ENCODE data around the gene HDC. TPM values are rescaled to one million over a fixed set of nuclear protein-coding genes. Genes with fewer than 3 reads are reported as not detected.

The HDC gene, protein sequence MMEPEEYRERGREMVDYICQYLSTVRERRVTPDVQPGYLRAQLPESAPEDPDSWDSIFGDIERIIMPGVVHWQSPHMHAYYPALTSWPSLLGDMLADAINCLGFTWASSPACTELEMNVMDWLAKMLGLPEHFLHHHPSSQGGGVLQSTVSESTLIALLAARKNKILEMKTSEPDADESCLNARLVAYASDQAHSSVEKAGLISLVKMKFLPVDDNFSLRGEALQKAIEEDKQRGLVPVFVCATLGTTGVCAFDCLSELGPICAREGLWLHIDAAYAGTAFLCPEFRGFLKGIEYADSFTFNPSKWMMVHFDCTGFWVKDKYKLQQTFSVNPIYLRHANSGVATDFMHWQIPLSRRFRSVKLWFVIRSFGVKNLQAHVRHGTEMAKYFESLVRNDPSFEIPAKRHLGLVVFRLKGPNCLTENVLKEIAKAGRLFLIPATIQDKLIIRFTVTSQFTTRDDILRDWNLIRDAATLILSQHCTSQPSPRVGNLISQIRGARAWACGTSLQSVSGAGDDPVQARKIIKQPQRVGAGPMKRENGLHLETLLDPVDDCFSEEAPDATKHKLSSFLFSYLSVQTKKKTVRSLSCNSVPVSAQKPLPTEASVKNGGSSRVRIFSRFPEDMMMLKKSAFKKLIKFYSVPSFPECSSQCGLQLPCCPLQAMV
- under 1 TPM; 0.62 to 0.85 (median 0.83) TPM for polyA plus RNA-seq (ENCODE audit: insufficient read length in 3 of 3)

- no peak for DNase-seq (ENCODE audit: low read depth in 3 of 3, low spot score in 2 of 3)
Observed at GRCh38 chr15:50265620-50266019, at the start of gene HDC. Gene HDC (minus strand): TSS chr15:50265726. CDS start chr15:50265623, 103 bp downstream.

DNA sequence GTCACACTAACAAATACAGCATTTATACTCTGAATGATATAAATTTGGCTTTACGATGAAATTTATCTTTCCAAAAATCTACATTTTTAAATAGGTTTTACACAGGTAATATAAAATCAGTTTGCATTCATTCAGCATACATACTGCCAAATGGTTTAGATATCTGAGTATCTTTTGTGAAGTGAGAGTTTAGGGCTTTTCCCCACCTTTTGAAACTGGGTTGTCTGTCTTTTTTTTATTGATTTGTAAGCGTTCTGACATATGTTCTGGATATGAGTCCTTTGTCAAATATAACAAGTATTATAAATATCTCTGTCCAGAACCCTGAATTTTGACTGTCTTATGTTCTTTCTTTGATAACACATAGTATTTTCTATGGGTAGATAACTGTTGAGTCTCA lies 47.1 kb upstream of the HDC start:
- DNase-seq (ENCODE audit: low read depth in 3 of 3, low spot score in 2 of 3) = no peak

GRCh38 chr15:50307799-50308198 lies 42.3 kb upstream of the HDC start:
- DNase-seq (ENCODE audit: low read depth in 3 of 3, low spot score in 2 of 3) = no peak

GRCh38 chr15:50304836-50305235 lies 39.3 kb upstream of the HDC start:
- no peak for DNase-seq (ENCODE audit: low read depth in 3 of 3, low spot score in 2 of 3)

- no peak for DNase-seq (ENCODE audit: low read depth in 3 of 3, low spot score in 2 of 3)
Observed at GRCh38 chr15:50302581-50302980, 37.1 kb upstream of the HDC start.

- no peak for DNase-seq (ENCODE audit: low read depth in 3 of 3, low spot score in 2 of 3)
Observed at GRCh38 chr15:50298340-50298739, 32.8 kb upstream of the HDC start.

DNA sequence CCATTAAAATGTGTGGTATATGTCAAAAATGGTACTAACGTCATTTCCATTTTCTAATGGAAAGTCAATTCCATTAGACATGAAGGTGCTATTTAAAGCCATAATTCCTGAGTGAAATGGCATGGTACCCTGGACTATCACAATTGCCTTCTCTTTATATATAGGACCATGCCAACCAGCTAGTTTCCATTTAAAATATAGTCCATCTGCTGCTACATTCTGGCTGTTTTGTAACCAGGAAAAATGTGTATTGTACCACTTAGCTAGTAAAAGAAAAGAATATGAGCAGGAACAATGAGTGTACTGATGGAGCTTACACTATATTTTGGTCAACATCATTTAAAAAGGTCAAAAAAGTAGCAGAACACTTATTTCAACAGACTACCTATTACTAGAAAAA lies 30.4 kb upstream of the HDC start:
- DNase-seq (ENCODE audit: low read depth in 3 of 3, low spot score in 2 of 3) = no peak

- DNase-seq (ENCODE audit: low read depth in 3 of 3, low spot score in 2 of 3) = no peak
Observed at GRCh38 chr15:50289749-50290148, 24.2 kb upstream of the HDC start.

DNA sequence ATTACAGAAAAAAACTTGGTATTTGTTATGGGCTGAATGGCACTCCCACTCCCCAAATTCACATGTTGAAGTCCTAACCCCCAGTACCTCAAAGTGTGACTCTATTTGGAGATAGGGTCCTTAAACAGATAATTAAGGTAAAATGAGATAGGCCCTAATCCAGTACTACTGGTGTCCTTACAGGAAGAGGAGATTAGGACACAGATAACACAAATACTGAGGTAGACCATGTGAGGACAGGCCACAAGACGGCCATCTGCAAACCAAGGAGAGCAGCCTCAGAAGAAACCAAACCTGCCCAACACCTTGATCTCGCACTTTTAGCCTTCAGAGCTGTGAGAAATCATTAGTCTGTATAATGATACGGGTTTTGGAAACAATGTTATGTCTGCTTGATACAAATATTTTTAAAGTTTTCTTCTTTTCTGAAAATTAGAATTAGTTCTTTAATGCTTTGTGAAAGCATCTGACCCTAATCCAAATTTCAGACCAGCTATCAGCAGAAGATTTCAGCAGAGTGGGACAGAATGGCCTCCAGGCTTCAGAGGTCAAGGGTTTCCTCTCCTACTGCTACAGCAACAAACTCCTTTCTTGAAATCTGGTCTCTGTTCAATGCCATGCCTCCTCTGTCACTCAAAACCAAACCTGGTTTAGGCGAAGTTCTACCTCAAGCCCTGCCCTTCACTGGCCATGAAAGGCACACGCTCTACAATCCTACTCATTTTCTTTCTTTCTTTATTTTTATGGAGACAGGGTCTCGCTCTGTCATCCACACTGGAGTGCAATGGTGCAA lies 22.0 kb upstream of the HDC start:
- DNase-seq (ENCODE audit: low read depth in 3 of 3, low spot score in 2 of 3) = no peak

- DNase-seq (ENCODE audit: low read depth in 3 of 3, low spot score in 2 of 3) = no peak
Observed at GRCh38 chr15:50281427-50281826, 15.9 kb upstream of the HDC start.

DNA sequence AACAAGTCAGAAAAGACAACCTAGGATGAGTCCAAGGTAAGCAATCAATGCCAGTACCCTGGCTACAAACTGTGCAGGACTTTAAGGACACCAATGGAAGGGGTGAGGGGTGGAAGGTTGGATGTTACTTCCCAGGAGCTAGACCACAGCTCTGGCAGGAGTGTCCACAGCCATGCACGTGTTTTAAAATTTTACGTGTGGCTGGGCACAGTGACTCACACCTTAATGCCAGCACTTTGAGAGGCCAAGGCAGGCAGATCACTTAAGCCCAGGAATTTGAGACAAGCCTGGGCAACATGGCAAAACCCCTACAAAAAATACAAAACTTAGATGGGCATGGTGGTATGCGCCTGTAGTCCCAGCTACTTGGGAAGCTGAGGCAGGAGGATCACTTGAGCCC lies 14.7 kb upstream of the HDC start:
- no peak for DNase-seq (ENCODE audit: low read depth in 3 of 3, low spot score in 2 of 3)

DNA sequence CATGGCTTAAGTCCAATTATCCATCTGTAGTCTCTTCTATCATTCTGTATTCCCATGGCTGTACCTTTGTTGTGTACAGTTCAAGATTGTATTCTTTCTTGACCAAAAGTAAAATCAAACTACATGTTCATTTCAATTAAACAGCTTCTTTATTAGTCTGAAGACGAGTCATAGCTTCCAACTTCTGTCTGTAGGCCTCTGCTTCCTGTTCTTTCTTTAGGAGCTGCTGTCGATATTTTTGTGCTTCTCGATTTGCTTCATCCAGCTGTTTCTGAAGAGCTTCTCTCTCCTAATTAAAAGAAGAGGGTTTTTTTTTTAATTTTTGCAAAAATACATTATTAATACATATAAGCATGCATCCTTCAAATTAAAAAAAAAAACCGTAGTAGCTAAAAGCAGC lies 13.0 kb upstream of the HDC start:
- no peak for DNase-seq (ENCODE audit: low read depth in 3 of 3, low spot score in 2 of 3)

DNA sequence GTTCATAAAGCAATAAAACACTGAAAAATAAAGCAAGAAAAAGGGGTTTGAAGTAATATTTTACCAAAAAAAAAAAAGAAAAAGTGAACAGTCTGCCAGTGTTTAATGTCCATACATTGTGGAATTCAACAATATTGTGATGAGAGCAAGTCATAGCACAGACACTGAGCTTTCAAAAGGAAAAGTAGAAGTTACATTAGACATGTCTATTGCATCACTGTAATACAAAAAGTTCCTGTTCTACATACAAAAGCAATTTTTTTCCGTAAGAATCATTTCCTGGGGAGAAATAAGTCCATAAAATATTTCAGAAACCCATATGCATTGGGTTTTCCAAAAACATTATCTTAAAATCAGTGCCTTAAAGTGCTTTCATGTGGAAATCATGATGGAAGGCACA lies 11.8 kb upstream of the HDC start:
- DNase-seq (ENCODE audit: low read depth in 3 of 3, low spot score in 2 of 3) = no peak

- no peak for DNase-seq (ENCODE audit: low read depth in 3 of 3, low spot score in 2 of 3)
Observed at GRCh38 chr15:50275908-50276307, 10.4 kb upstream of the HDC start.

DNA sequence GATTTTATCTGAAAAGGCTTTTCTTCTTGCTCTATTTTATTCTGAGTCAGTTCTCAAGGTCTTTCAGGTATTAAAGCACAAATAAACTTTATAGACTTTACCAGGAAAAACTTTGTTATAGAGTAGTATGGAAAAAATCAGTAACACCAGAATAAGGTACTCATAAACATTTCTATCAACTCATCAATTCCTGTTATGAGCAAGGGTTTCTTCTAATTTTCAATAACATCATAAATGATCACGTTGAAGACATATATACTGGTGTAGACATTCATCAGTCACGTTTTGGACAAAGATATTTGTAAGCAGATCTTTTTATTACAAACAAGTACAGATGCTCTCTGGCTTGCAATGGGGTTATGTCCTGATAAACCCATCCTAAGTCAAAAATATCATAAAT lies 9.6 kb upstream of the HDC start:
- no peak for DNase-seq (ENCODE audit: low read depth in 3 of 3, low spot score in 2 of 3)

DNA sequence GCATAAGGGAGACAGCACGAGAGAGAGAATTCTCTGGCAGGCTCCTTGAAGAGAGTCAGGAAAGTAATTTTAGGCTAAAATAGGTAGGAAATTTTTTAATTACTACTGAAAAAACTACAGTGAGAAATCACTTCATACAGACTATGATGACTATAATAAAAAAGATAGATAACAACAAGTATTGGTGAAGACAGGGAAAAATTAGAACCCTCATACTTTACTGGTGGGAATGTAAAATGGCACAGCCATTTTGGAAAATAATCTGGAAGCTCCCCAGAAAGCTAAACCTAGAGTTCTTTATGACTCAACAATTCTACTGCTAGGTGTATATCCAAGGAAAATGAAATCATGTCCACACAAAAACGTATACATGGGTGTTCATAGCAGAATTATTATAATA lies 2.1 kb upstream of the HDC start:
- DNase-seq (ENCODE audit: low read depth in 3 of 3, low spot score in 2 of 3) = no peak

- no peak for DNase-seq (ENCODE audit: low read depth in 3 of 3, low spot score in 2 of 3)
Observed at GRCh38 chr15:50262533-50262932, 3.0 kb downstream of the HDC start.

DNA sequence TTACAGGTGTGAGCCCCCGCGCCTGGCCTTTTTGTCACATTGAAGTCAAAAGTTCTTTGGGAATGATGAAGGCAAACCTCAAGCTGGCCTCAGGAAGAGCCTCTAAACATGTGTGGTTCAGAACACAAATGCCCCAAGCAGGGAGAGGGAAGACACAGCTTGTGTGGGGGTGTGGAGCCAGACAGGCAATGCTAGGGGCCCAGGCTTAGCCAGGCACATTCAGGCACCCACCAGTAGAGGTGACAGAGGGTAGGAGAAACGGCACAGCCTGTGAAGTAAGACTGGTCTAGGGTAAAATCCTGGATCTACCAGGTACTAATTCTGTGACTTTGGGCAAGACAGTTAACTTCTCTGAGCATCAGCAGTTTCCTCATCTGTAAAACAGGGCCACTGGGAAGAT lies 3.5 kb downstream of the HDC start:
- DNase-seq (ENCODE audit: low read depth in 3 of 3, low spot score in 2 of 3) = no peak

DNA sequence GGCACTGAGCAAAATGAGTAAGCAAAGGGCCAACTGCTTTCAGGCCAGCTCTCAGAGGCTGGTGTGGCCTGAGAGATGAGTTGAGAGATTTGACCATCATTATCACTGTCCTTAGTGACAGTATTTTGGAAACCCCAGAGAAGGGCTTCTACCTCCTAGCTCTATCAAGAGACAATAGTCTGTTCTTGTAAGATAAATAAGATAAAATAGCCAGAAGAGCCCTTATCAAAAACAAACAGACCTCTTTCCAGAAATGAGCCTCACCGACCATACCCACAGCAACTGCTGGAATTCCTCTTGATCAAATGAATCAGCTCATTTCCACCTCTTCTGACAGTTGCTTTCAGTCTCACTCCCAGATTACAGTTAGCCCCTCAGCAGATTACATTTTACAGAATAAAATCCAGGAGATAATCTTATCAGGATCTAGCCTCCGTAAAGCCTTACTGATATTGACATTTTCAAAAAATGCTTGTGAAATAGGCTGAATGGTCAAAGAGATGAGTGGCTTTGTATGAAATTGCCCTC lies 4.5 kb downstream of the HDC start:
- DNase-seq (ENCODE audit: low read depth in 3 of 3, low spot score in 2 of 3) = no peak

DNA sequence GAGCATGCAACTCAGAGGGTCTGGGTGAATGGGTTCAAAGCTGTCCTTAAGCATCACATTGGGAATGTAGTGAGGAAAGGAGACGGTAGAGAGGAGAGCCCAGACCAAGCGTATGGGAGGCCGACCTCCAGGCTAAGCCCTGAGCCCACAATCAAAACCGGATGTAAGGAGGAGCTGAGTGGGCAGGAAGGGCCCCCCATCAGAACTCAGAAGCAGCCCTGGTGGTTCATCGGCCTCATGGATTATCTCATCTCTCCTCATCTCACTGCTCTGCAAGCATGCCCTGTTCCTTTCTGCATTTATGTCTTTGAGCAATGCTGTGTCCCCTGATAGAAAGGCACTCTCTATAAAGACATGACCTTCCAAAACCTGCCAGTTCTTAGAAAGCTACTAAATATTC lies 6.2 kb downstream of the HDC start:
- no peak for DNase-seq (ENCODE audit: low read depth in 3 of 3, low spot score in 2 of 3)

DNA sequence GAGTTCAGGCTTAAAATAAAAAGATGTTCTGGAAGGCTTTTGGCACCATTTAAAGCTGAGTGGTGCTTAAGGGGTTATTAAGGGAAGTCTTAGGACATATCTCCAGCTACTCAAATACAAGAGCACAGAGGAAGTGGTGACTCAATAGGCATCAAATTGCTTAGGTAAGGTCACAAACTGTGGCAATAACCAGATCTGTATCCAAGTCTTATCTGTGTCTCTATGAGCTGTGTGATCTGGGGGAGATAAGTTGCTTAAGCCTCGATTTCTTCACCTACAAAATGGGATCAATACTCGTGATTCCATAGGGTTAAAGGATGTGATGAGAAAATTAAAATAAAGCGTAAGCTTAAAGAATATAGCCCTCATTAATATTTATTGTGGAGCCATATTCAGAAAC lies 7.6 kb downstream of the HDC start:
- no peak for DNase-seq (ENCODE audit: low read depth in 3 of 3, low spot score in 2 of 3)
